ENCODE measurements around the gene GOT2.
"Not testable (repeated sequence)": the region's sequence is repeated elsewhere in the genome, so short reads cannot be mapped to it uniquely, and the experiment has no call there.

Gene GOT2
- 23.9 to 74.2 reads per million in 2 donors for total RNA-seq

GRCh38 chr16:58733671-58734458 is at the start of gene GOT2:
Gene GOT2 (minus strand): TSS chr16:58734316. CDS start chr16:58734228, 88 bp downstream.
- peak; percentile 68 for DNase-seq

GRCh38 chr16:58779291-58779690 is 45.2 kb upstream of the GOT2 start:
- DNase-seq, result not testable (repeated sequence)

GRCh38 chr16:58773870-58774269 is 39.8 kb upstream of the GOT2 start:
- DNase-seq, result no peak

GRCh38 chr16:58768145-58768544 is 34.0 kb upstream of the GOT2 start:
- no peak for DNase-seq

- DNase-seq, result no peak
Observed at GRCh38 chr16:58767581-58767980, 33.5 kb upstream of the GOT2 start.

- no peak for DNase-seq
Observed at GRCh38 chr16:58756650-58757332, 22.7 kb upstream of the GOT2 start.

GRCh38 chr16:58755989-58756649 is 22.0 kb upstream of the GOT2 start:
- DNase-seq, result peak; percentile 64

GRCh38 chr16:58753711-58754134 is 19.6 kb upstream of the GOT2 start:
- DNase-seq, result no peak

- DNase-seq, result no peak
Observed at GRCh38 chr16:58744497-58744896, 10.4 kb upstream of the GOT2 start.

GRCh38 chr16:58741976-58742375 is 7.9 kb upstream of the GOT2 start:
- DNase-seq, result no peak

GRCh38 chr16:58741166-58741565 is 7.0 kb upstream of the GOT2 start:
- no peak for DNase-seq

GRCh38 chr16:58738672-58739296 is 4.7 kb upstream of the GOT2 start:
- no peak for DNase-seq

GRCh38 chr16:58736341-58736740 is 2.2 kb upstream of the GOT2 start:
- DNase-seq, result not testable (repeated sequence)

GRCh38 chr16:58734459-58734787 is 307 bp upstream of the GOT2 start:
- DNase-seq, result no peak

- no peak for DNase-seq
Observed at GRCh38 chr16:58733248-58733670, 857 bp downstream of the GOT2 start.

- DNase-seq, result no peak
Observed at GRCh38 chr16:58732545-58733247, 1.4 kb downstream of the GOT2 start.

GRCh38 chr16:58730724-58731370 is 3.3 kb downstream of the GOT2 start:
- no peak for DNase-seq

- DNase-seq, result no peak
Observed at GRCh38 chr16:58727796-58728568, 6.1 kb downstream of the GOT2 start.

- no peak for DNase-seq
Observed at GRCh38 chr16:58727028-58727781, 6.9 kb downstream of the GOT2 start.

GRCh38 chr16:58723109-58723508 is 11.0 kb downstream of the GOT2 start:
- no peak for DNase-seq

All from T-helper 9 cell (primary cell).